GM12891 (cell line): ENCODE data around the gene NRIP3.

Source experiments
- PAX5 ChIP-seq: IDR thresholded peaks from 2 replicates; pipeline ENCODE4 v1.6.1; 2011; ENCODE audit warnings: low read length, moderate library complexity, mild to moderate bottlenecking; ENCODE audit not compliant: insufficient read depth, severe bottlenecking
- POLR2A ChIP-seq: IDR thresholded peaks from 2 replicates; pipeline ENCODE4 v1.6.1; 2011; ENCODE audit warnings: low read depth, low read length, control low read depth
- POLR2AphosphoS5 ChIP-seq: IDR thresholded peaks from 2 replicates; pipeline ENCODE4 v1.6.1; 2011; ENCODE audit warnings: low read depth, low read length, control low read depth
- SPI1 ChIP-seq: IDR thresholded peaks from 2 replicates; pipeline ENCODE4 v1.6.1; 2011; ENCODE audit warnings: low read depth, low read length, control low read depth
- TAF1 ChIP-seq: IDR thresholded peaks from 2 replicates; pipeline ENCODE4 v1.6.1; 2011; ENCODE audit warnings: low read depth, low read length, control low read depth

DNA sequence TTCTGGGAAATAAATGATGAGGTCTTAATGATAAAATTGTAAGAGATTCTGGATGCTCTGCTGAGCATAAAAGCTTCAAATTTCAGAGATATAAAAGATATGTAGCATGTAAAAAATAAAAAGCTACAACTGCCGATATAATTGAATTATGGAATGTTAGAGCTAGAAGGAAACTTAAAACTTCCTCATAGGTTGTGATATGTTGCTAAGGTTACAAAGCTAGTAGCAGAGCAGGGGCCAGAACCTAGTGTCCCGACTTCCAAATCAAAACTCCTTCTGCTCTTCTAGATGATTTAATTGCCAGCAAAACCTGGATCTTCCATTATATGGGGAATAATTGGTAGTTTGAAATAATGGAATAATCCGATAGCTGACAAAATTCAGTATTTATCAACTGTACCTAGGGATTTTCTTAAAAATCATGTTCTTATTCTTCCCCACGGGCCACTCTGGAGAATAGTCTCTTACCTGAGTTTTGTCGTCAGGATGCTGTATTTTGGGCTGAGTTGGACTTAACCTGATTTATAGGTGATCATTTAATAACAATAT, 61.2 kb downstream of the NRIP3 start, which contains the start of gene ASCL3:
- TF ChIP-seq POLR2AphosphoS5, result no peak
- TF ChIP-seq POLR2A, result no peak
- TF ChIP-seq TAF1, result no peak
- TF ChIP-seq SPI1, result no peak
- no peak for TF ChIP-seq PAX5
